WTC11 (cell line): Measurements from ENCODE around the gene CLDN19.

ENCODE experiments used
- CTCF ChIP-seq: fragments of 200-600 bp; IDR thresholded peaks from 2 replicates; pipeline ENCODE4 v1.8.0; 2022; ENCODE audit warnings: antibody characterized with exemption
- SP1 ChIP-seq: sonication (generic); formaldehyde crosslinking; conservative IDR thresholded peaks from 2 replicates; pipeline ENCODE4 v1.8.1; 2022; ENCODE audit warnings: missing genetic modification reagents
- TEAD1 ChIP-seq: sonication (generic); formaldehyde crosslinking; IDR thresholded peaks from 2 replicates; pipeline ENCODE4 v1.8.0; 2022; ENCODE audit warnings: mild to moderate bottlenecking, missing genetic modification reagents

GRCh38 chr1:42730002-42730401 is 10.0 kb downstream of the CLDN19 start:
- TF ChIP-seq TEAD1 (CRISPR knock-in tag) (no peak), CTCF (no peak), SP1 (CRISPR knock-in tag) (no peak)
